Activated CD4-positive, alpha-beta T cell treated with anti-CD3 and anti-CD28 coated beads, Interleukin-2, Interleukin-4, amounts not matched to agents 100 ng/mL and 50 ng/mL, durations not matched to agents 16 hours and 8 hours (primary cell): Measurements from ENCODE around the gene NGLY1.

Source experiments
- DNase-seq: peaks from one replicate; pipeline ENCODE4 v3.0.0-alpha.2; 2020; ENCODE audit warnings: low spot score

Gene NGLY1

DNA sequence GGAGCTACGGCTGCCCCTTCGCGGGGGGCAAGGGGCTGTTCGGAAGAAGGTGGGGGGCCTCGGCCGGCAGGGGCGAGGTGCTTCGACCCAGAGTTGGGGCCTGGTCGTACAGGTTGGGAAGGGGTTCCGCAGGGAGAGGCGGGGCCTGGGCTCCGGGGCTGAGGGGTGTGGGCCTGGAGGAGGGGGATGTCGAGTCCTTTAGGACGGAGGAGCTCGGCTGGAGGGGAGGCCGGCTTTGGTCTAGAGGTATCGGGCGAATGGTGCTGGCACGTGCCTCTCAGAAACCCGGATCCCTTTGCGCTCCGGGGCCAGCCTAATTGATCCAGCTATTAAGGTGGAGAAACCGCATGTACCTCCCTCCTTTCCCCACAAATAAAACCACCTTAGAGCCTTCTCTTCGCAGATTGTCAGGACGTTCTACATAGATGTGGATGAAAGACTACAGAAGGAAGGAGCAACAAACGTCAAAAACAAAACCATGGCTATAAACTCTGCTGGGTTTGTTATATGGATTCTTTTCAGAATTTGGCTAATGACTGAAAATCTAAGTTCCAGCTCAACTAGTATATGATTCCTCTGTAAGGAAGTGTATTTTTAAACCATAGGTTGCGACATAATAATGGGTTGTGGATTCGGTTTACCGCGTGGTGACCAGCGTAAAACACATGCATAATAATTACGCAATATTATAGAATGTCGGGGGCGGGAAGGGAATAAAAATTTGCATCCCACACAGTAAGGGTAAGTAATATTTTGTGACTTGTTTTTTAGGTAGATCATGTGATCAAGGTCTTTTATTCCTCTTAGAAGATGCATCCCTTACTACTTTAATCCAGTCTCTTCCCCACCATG is 644 bp upstream of the NGLY1 start:
- peak; percentile 21 for DNase-seq

DNA sequence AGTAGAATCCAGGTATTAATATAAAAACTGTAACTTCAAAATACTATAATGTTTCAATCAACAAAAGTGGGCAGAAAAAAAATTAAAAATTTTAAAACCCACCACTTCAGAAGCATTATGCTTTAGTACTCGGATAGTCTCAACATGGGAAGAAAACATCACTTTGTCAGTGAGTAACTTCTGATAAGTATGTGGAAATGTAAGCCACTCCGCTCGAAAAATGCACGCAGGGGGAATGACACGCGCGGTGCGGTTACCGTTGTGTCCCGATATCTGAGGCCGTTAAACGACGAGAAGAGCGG is 656 bp downstream of the NGLY1 start:
- DNase-seq = no peak

DNA sequence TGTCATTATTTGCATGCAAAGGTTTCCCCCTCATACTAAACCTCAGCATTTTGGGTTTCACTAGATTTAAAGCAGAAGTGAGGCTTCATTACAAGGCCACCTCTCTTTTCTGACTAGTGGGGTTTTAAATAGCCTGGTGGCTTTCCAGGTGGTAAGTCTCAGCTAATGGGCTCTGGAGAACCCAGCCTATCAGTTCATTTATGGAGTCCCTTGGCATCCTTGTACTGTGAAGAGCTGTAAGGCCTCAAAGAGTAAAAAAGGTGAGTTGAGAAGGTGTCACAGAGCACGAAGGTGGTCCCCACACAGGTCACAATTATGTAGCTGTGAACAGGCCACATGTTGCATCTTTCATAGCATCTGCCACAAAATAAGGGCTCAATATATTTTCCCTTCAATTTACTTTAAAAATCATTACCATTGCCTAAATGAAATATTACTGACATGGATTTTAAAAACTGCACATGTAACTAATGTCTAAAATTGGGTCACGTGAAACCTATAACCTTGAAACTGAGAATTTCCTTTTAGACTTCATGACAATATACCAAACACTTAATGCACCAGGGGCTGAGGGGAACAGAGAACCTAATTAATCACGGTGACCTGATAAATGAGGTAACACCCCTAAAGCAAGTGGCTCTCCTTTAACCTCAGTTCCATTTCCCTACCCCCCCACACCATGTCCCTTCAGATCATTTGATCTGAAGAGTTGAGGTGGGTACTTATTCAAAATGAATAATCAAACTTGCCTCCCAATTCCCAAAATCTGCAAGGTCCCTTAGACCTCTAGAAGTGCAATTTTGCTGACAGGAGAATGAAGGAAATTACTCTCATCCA is 1.3 kb downstream of the NGLY1 start:
- DNase-seq = no peak

DNA sequence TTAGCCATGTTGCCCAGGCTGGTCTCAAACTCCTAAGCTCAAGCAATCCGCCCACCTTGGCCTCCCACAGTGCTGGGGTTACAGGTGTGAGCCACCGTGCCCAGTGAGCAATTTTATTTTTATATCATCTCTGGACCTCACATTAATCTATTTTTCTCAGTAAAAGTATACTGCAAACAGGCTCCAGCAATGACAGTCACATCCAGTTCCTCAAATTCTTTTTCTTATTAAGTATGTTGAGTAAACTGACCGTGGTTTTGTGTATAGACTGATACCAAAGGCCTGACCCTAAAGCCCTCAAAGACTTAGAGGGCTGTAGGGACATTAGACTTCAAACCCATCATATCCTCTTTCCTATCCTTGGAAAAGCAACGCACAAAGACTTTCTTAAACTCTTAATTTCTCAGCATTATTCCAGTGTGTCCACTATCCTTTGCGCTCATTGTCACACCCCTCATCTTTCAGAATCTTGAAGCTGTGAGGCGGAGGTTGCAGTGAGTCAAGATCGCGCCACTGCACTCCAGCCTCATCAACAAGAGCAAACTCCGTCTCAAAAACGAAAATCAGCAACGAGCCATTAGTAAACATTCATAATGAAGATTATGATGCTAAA is 2.0 kb downstream of the NGLY1 start:
- no peak for DNase-seq

DNA sequence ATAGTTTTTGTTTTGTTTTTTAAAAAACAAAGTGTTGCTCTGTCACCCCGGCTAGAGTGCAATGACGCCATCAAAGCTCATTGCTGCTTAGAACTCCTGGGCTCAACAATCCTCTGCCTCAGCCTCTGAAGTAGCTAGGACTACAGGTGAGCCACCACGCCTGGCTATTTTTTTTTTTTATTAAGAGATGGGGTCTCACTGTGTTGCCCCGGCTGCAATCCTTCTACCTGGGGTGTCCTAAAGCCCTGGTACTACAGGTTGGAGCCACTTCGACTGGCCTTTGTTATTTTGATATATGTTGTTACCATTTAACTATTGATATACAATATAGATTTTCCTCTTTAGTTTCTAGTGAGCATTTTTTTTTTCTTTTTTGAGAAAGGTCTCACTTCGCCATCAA is 2.6 kb downstream of the NGLY1 start:
- DNase-seq = no peak

DNA sequence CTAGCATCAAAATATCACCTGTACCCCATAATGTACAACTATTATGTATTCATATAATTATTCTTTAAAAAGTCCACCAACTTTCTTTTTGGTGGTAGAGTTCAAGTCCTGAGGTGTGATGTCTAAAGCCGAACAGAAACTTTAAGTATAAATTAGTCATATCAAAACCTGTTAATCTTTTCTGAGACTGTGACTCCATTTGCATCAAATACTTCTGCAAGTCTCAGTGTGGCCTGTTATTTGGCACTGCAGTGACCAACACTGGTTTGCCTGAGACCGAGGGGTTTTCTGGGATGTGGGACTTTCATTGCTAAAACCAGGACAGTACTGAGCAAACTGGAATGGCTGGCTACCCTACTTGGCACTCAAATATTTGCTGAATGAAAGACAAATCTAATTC is 7.3 kb downstream of the NGLY1 start:
- no peak for DNase-seq

DNA sequence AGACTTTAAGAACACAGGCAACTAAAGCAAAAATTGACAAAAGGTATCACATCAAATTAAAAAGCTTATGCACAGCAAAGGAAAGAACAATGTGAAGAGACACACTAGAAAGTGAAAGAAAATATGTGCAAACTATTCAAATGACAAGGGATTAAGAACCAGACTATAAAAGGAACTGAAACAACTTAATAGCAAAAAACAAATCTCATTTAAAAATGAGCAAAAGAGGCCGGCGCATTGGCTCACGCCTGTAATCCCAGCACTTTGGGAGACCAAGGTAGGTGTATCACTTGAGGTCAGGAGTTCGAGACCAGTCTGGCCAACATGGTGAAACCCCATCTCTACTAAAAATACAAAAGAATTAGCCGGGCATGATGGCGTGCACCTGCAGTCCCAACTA is 14.4 kb downstream of the NGLY1 start:
- DNase-seq = no peak

DNA sequence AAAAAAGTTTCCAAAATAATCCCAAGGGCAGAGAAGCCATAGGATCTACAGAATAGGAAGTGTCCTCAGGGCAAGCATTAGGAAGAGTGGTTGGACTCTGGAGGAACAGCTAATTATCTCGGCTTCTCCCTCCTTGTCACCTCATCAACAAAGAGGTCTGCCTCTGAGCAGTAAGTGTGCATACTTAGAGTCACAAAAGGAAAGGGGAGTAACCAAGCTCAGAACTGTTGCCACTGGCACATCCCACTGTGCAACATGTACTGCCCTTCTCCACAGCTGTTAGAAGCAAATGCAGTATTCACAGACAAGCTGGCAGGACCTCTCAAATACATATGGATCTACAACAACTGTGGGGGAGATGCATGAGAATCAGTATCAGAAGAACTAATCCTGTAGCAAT is 31.5 kb downstream of the NGLY1 start:
- DNase-seq = no peak

DNA sequence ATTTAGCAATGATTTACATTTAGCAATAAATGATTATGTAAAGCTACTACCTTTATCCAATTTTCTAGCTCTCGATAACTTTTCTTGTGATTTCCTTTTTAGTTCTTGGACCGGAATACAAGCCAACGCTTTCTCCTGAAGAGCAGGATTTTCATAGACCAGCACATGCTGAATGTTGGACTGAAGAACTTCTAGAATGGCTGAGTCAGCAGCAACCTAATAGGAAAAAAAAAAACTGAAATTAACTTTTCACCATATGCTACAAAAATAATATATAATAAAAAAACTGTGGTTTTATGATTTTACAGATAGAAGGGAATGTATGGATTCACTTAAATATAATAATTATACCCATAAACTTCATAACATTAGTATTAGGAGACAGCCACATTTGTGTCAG is 32.2 kb downstream of the NGLY1 start:
- no peak for DNase-seq

DNA sequence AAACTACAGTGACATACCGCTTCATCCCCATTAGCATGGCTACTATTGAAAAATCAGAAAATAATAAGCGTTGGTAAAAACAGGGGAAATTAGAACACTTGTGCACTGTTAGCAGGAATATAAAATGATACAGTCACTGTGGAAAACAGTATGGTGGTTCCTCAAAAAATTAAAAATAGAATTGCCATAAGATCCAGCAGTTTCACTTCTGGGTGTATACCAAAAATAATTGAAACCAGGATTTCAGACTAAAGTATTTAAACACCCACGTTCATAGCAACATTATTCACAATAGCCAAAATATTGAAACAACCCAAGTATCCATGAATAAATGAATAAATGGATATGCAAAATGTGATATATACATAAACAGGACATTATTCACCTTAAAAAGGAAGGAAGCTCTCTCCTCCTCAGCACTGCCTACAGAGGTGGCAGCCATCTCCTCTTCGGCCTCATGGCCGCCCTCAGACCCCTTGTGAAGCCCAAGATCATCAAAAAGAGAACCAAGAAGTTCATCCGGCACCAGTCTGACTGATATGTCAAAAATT is 34.1 kb downstream of the NGLY1 start:
- no peak for DNase-seq

DNA sequence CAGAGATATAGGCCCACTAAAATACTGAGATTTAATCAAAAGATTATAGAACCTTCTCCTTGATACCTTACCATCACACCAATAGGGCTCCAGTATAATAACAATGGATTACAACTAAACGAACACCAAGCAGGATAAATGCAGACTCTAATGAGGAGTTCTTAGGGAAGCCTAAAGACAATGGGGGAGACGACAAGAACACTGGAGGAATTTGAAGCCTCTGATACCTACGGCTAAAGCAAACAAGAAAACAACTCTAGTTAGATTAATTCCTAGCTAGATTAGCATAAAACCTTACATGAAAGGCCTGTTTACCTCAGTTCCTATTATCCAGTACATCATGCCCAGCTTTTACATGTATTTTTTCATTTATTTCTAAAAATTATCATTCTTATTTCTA is 35.1 kb downstream of the NGLY1 start:
- no peak for DNase-seq

DNA sequence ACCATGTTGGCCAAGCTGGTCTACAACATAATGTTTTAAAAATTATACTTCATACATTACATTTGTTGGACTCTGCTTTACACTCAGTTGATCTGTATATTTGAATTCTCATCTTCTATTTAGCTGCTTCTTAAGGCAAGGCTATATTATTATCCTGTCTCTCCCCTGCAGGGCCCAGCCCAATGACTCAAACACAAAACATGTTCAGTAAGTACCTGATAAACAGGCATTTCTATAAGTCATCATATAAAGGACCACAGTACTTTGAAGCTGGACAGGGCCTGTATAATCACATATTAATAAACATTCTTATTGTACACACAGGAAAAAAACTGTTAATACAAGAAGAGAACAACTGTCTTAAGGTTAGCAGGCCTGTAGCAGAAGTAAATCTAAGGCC is 36.2 kb downstream of the NGLY1 start:
- no peak for DNase-seq

DNA sequence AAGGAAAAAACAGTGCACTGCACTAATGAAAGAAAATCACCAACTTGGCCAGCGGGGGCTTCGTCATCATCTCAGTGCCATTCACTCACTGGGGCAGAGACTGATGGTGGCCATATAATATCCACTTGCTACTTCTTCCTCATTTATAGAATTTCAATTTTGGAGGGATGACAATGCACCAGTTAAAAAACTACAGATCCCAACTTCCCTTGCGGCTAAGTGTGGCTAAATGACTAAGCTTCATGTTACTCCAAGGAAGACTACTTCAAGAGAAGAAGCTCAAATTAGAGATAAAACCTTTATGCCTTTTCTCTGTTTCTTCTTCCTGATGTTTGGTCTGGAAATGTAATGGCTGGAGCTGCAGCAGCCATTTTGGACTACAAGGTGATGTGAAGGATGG is 38.8 kb downstream of the NGLY1 start:
- DNase-seq = no peak

DNA sequence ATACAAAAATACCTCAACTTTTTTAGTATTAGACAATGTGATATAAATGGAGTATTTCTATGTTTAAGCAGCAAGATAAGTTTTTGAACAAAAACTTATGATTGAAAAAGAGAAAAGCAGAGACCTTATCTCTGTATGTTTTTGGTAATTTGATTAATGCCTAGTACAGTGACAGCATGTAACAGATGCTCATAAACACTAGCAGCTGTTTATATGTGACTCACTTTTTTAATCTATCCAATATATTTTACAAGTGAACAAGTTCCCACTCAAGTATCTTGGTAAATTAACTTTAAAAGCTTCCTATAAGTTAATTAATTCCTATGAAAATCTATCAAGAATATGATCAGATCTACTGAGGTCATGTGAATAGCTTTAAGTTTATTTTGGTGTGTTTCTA is 55.1 kb downstream of the NGLY1 start:
- DNase-seq = no peak

DNA sequence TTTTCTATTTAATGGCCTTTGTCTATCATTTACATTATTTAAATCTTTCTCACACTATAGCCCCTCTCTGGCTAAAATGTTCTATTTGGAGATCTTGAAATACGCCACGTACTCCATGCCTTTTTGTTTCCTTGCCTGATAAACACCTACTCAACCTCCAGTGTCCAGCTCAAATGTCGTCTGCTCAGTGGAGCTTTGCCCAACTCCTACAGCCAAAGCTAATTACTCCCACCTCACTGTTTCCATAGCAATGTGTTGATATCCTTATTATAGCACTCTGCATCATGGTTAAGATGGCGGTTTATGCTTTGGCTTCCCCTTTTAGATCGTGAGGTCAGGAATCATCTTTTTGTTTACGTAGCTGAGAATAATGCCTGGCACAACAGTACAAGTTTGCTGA is 55.9 kb downstream of the NGLY1 start:
- DNase-seq = no peak

DNA sequence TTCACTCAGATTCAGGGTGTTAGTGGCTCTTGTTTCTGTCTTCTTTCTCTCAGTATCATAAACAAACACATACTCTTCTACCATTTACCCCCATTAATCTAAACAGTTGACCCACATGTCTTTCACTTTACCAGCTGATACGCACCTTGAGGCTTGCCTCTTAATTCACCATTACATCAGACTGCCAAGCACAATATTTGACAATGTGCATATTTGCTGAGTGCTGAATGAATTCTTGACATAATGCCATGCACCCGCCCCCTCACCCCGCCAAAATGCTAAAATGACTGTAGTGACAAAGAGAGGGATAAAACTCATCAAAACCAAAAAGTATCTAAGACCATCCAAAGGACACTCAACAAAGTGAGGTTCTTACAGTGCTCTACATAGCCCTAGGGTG is 57.4 kb downstream of the NGLY1 start:
- no peak for DNase-seq

DNA sequence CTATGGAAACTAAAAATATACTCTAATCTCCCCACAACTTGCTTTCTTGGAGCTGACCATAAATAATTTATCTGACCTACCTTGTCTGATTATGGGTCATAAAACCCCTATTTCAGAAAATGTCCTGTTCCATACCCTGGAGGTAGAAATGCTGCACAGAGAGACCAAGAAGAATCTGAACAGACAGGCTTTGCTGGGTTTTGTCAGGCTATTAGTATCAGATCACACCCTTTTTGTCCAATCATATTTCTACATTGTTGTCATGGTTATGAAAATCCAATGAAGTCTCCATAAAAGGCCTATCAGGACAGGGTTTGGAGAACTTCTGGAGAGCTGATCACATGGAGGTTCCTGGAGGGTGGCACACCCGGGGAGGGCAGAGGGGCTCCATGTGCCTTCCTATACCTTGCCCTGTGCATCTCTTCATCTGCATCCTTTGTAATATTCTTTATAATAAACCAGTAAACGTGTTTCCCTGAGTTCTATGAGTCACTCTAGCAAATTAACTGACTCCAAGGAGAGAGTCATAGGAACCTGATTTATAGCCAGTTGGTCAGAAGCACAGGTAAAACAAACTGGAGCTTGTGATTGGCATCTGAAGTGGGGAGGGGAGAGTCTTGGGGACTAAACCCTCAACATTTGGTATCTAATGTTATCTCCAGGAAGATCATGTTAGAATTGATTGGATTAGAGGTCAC is 58.1 kb downstream of the NGLY1 start:
- no peak for DNase-seq

DNA sequence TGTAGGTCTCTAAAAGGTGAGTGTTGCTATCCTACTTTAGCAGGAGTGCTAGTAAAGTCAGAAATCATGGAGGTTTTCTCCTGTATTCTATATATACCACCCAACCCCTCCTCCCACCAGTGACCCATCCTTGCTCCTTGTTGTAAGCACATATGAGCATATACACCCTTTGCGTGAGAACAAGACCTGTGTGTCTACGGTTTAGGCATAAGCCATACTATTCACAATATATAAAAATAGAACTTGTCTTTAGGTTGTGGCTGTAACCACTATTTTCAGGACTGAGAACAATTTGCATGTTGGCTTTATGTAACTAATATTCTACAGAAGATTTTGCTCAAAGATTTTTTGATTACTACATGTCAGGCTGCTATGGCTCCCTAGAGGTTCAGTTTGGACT is 59.4 kb downstream of the NGLY1 start:
- no peak for DNase-seq

DNA sequence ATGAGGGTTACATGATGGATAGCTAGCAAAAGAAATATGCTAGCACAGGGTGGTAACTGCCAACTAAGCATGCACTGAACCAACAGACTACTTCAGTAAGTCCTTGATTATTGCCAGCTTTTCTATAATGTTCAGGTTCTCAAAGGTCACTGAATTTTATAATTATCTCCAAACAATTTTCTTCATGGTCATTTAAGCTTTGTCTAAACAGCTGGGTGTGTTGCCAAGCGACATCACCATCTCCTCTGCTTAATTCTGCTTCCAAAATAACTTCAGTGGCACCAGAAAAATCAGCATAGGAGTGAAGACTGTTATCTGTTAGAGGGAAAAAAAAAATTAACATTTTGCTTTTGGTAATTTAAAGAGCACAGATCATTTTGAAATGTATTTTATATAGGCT is 63.9 kb downstream of the NGLY1 start:
- DNase-seq = no peak

DNA sequence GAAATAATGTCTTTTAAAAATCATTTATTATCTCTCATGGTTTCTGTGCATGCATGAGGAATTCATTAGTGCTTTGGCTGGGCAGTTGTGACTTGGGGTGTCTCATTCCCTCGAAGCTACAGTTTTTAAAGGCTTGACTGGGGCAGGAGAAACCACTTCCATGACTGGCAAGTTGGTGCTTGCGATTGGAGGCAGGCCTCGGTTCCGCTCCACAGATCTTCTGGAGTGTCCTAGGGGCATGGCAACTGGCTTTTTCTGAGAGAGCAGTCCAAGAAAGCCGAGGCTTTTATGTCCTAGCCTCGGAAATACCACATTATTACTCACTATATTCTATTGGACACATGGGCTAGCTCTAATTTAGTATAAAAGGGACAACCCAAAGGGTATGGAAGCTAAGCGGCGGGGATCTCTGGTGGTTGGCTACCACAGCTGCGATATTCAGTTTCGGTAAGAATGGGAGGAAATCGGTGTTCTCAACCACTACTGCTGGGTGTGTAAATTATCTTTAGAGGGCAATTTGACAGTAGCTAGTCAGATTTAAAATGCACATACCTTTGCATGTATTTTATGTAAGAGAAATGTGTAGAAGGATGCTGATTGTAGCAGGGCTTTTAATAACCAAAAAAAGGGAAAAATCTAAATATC is 69.8 kb downstream of the NGLY1 start:
- DNase-seq = no peak

DNA sequence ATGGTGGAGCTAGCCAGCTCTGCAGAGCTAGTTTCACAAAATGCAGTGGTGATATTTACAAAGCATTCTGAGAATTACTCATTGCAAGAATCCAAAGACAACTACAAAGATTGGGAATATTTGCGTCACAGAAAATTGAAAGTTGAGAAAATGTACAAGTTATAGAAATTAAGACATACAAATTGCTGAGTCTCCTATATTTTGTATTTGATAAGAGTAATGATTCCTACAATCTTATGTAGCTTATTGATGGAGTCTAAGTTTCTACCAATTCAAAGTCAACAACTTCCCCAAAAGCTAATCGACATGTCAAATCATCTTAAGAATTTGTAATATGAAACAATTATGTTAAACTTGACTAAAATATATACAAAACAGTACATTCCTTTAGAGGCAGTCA is 72.2 kb downstream of the NGLY1 start:
- DNase-seq = no peak

DNA sequence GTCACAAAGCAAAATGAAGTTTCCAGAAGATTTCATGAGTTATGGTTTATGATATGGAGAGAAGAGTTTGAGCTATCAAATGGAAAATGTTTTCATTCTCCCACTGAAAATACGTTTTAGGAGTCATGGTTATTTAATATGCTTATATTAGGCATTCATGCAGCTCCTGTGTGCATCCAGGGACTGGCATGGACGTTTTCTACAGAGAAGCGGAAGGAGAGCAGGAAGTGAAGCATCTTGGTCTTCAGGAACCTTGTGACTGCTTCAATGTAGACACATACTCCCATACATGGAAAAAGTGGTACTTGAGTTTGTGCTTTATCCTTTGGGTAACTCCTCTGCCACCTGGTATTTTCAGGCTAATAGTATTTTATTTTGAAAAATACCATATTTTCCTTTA is 75.2 kb downstream of the NGLY1 start:
- no peak for DNase-seq
